WTC11 (cell line): ENCODE data around the gene LRRC34. TPM values are rescaled to one million over a fixed set of nuclear protein-coding genes. Genes with fewer than 3 reads are reported as not detected.

Experiments
- ATAC-seq: fragments of 200-7000 bp; cut with Tn5 transposase; 2 replicates; pipeline ENCODE4 v1.10.0; 2021; ENCODE audit warnings: mild to moderate bottlenecking, moderate library complexity
- CTCF ChIA-PET: fragments of 300-600 bp; sonication (Branson Sonifier 250); formaldehyde crosslinking; loops from one replicate; lab custom pipeline; 2021; ENCODE audit warnings: antibody characterized with exemption; lab: Charles Lee
- POLR2A ChIA-PET: fragments of 350-600 bp; sonication (Branson Sonifier 250); formaldehyde crosslinking; loops from one replicate; lab custom pipeline; 2021; ENCODE audit warnings: antibody characterized with exemption; lab: Charles Lee
- DNase-seq: peaks from one replicate; pipeline ENCODE4 v3.0.0; 2021; ENCODE audit warnings: low spot score
- H3K27ac Mint-ChIP-seq: 2 replicates; pipeline ENCODE4 v1.8.0; 2021; ENCODE audit warnings: mixed read lengths
- H3K27me3 Mint-ChIP-seq: 2 replicates; pipeline ENCODE4 v1.8.0; 2021; ENCODE audit warnings: low read depth, mild to moderate bottlenecking, moderate library complexity, mixed read lengths
- H3K36me3 Mint-ChIP-seq: 2 replicates; pipeline ENCODE4 v1.8.0; 2021; ENCODE audit warnings: mixed read lengths
- H3K4me1 Mint-ChIP-seq: 2 replicates; pipeline ENCODE4 v1.8.0; 2022; ENCODE audit warnings: mixed read lengths
- H3K4me3 Mint-ChIP-seq: 2 replicates; pipeline ENCODE4 v1.8.0; 2021; ENCODE audit warnings: mild to moderate bottlenecking, moderate library complexity, mixed read lengths
- H3K9me3 Mint-ChIP-seq: 2 replicates; pipeline ENCODE4 v1.8.0; 2021; ENCODE audit warnings: mixed read lengths
- CBFB ChIP-seq: sonication (generic); formaldehyde crosslinking; IDR thresholded peaks from 2 replicates; pipeline ENCODE4 v1.8.1; 2022; ENCODE audit warnings: mild to moderate bottlenecking, low read depth, missing genetic modification reagents
- ESRRA ChIP-seq: sonication (generic); formaldehyde crosslinking; IDR thresholded peaks from 2 replicates; pipeline ENCODE4 v1.8.1; 2022; ENCODE audit warnings: mild to moderate bottlenecking, missing genetic modification reagents, borderline replicate concordance
- GRHL2 ChIP-seq: fragments of 250-450 bp; sonication (Bioruptor Pico); IDR thresholded peaks from 2 replicates; pipeline ENCODE4 v1.8.0; 2022; ENCODE audit warnings: mild to moderate bottlenecking, moderate library complexity; ENCODE audit not compliant: insufficient replicate concordance, severe bottlenecking
- KAT7 ChIP-seq: sonication (generic); formaldehyde crosslinking; IDR thresholded peaks from 2 replicates; pipeline ENCODE4 v1.8.1; 2023; ENCODE audit warnings: missing genetic modification reagents, mild to moderate bottlenecking, borderline replicate concordance
- MXD4 ChIP-seq: fragments of 250-450 bp; sonication (Bioruptor Pico); IDR thresholded peaks from 2 replicates; pipeline ENCODE4 v1.8.0; 2021; ENCODE audit warnings: mild to moderate bottlenecking, moderate library complexity, borderline replicate concordance
- NFE2L1 ChIP-seq: sonication (generic); formaldehyde crosslinking; IDR thresholded peaks from 2 replicates; pipeline ENCODE4 v1.8.1; 2023; ENCODE audit warnings: missing genetic modification reagents
- RORB ChIP-seq: fragments of 250-450 bp; sonication (Bioruptor Pico); IDR thresholded peaks from 2 replicates; pipeline ENCODE4 v1.9.0; 2021; ENCODE audit warnings: mild to moderate bottlenecking
- SMAD3 ChIP-seq: sonication (generic); formaldehyde crosslinking; IDR thresholded peaks from 2 replicates; pipeline ENCODE4 v1.8.0; 2022; ENCODE audit warnings: missing genetic modification reagents, mild to moderate bottlenecking, borderline replicate concordance
- TEAD1 ChIP-seq: sonication (generic); formaldehyde crosslinking; IDR thresholded peaks from 2 replicates; pipeline ENCODE4 v1.8.0; 2022; ENCODE audit warnings: mild to moderate bottlenecking, missing genetic modification reagents
- ZBTB21 ChIP-seq: sonication (generic); formaldehyde crosslinking; IDR thresholded peaks from 2 replicates; pipeline ENCODE4 v1.8.1; 2023; ENCODE audit warnings: mild to moderate bottlenecking, missing genetic modification reagents, borderline replicate concordance
- ZNF121 ChIP-seq: sonication (generic); formaldehyde crosslinking; IDR thresholded peaks from 2 replicates; pipeline ENCODE4 v1.8.0; 2023; ENCODE audit warnings: missing genetic modification reagents
- ZNF416 ChIP-seq: fragments of 250-450 bp; sonication (Bioruptor Pico); IDR thresholded peaks from 2 replicates; pipeline ENCODE4 v1.9.0; 2021; ENCODE audit warnings: mild to moderate bottlenecking, inconsistent platforms
- total RNA-seq: library from RNA; stranded (reverse); gene quantifications from 3 replicates; pipeline ENCODE4 v1.2.3, GENCODE V29; 2021
- TF ChIP-seq, protein P1 (sequence below): sonication (generic); formaldehyde crosslinking; IDR thresholded peaks from 2 replicates; pipeline ENCODE4 v1.8.1; 2022; ENCODE audit warnings: low read depth, mild to moderate bottlenecking, moderate library complexity, missing genetic modification reagents, borderline replicate concordance
- TF ChIP-seq, protein P2 (sequence below): sonication (generic); formaldehyde crosslinking; conservative IDR thresholded peaks from 2 replicates; pipeline ENCODE4 v1.8.1; 2022; ENCODE audit warnings: mild to moderate bottlenecking, missing genetic modification reagents
- TF ChIP-seq, protein P3 (sequence below): sonication (generic); formaldehyde crosslinking; IDR thresholded peaks from 2 replicates; pipeline ENCODE4 v1.8.0; 2022; ENCODE audit warnings: mild to moderate bottlenecking, missing genetic modification reagents
- TF ChIP-seq, protein P4 (sequence below): fragments of 250-450 bp; sonication (Bioruptor Pico); IDR thresholded peaks from 2 replicates; pipeline ENCODE4 v2.1.2; 2022; ENCODE audit warnings: mild to moderate bottlenecking, moderate library complexity
- TF ChIP-seq, protein P5 (sequence below): fragments of 250-450 bp; sonication (Bioruptor Pico); IDR thresholded peaks from 2 replicates; pipeline ENCODE4 v1.8.0; 2021; ENCODE audit warnings: mild to moderate bottlenecking
- TF ChIP-seq, protein P6 (sequence below): sonication (generic); formaldehyde crosslinking; IDR thresholded peaks from 2 replicates; pipeline ENCODE4 v1.8.0; 2023; ENCODE audit warnings: mild to moderate bottlenecking, missing genetic modification reagents

The LRRC34 gene
- total RNA-seq, 1 experiment from 2014 or later, result 8.3 TPM

DNA sequence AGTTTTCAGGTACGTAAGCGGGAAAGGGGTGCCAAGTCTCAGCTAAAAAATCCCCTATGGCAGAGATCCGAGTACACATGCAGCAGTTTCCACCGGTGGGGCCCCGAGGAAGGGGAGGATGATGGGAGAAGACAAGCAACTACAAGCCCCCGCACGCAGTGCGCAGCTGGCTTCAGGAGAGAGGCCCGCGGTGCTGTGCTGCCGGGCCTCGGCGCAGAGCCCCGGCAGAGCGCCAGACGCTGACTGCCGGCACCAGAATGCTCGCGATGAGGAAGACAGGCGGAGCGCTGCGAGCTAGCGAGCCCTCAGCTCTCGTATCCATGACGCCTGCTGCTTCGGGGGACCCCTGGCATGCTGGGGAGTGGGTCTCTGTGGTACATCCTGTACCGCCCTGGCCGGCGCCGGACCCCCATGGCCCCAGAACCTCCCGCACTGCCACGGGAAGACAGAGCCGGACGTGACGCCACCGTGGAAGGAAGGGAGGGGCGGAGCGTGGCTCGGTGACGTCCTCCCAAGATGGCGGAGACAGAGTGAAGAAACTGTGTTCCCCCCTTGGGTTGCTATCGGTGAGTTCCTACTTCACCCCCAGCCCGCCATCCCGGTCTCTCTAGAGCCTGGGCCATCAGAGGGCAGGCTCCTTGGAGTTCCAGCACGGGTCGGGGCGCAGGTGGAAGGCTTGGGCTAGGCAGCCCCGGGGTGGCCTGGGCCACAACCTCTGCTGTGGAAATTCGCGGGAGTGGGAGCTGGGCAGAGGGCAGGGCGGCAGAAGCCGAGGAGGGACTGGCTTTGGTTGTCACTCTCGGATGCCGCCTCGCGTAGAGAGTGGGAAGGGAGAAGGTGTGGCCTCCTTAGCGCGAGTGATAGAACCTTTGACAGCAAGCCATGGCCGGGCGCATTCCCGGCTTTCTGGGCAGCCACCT, 39.5 kb downstream of the LRRC34 start, which contains the start of gene MYNN (continued):
- TF ChIP-seq, protein P1, sequence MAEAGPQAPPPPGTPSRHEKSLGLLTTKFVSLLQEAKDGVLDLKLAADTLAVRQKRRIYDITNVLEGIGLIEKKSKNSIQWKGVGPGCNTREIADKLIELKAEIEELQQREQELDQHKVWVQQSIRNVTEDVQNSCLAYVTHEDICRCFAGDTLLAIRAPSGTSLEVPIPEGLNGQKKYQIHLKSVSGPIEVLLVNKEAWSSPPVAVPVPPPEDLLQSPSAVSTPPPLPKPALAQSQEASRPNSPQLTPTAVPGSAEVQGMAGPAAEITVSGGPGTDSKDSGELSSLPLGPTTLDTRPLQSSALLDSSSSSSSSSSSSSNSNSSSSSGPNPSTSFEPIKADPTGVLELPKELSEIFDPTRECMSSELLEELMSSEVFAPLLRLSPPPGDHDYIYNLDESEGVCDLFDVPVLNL (CRISPR knock-in tag), result no peak

DNA sequence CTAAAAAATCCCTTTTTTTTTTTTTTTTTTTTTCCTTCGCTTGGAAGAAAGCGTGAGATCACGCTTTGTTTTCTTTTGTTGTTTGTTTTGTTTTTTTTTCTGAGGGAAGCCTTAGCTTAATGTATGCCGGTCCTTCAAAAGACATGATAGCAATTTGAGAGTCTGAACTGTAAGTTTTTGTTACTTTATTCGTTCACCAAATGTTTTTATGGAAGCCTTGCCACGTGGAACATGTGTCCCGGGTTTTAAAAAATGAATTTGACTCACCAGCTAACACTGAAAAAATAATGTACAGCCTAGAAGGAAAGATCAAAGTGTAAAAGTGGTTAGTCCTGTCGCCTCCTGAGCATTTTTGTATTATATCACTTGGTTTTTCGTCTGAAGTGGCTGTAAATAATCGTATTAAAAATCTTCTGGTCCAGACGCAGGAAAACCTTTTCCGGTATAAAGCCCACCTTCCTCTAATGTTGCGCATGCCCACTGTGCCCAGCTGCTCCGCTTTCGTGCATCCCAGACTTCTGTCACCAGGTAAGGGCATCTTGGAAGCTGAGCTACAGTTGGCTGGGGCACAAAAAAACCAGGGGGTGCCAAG, 40.3 kb downstream of the LRRC34 start:
- peaks cover 21% of the 10 kb centered on the region for H3K36me3 Mint-ChIP-seq
- no peaks in the 10 kb centered on the region for H3K9me3 Mint-ChIP-seq
- peak overlapping the region; percentile 98 for H3K4me3 Mint-ChIP-seq
- ChIA-PET POLR2A (interaction anchor here (0.6 to 1.3 kb wide), 3 partner anchors 8 to 245 kb away, joined by 5 to 12 read pairs (median 5); partner anchors contain the start of genes SEC62 and TERC), CTCF (interaction anchor here (0.6 to 0.9 kb wide), 2 partner anchors 40 to 709 kb away, joined by 3 to 4 read pairs; partner anchors contain the start of genes LRRC34 and LRRIQ4)
- H3K4me1 Mint-ChIP-seq, result peaks cover 35% of the 10 kb centered on the region
- peak; percentile 63 for DNase-seq
- TF ChIP-seq GRHL2 (no peak), ESRRA (no peak), SMAD3 (CRISPR knock-in tag) (no peak), ZNF121 (CRISPR knock-in tag) (no peak), KAT7 (CRISPR knock-in tag) (no peak), ZNF416 (CRISPR knock-in tag) (no peak), TEAD1 (CRISPR knock-in tag) (no peak; the same call in 1 of the 2 replicates), RORB (CRISPR knock-in tag) (no peak), CBFB (CRISPR knock-in tag) (no peak), MXD4 (CRISPR knock-in tag) (no peak), NFE2L1 (CRISPR knock-in tag) (no peak), ZBTB21 (no peak)
- TF ChIP-seq, protein P2, sequence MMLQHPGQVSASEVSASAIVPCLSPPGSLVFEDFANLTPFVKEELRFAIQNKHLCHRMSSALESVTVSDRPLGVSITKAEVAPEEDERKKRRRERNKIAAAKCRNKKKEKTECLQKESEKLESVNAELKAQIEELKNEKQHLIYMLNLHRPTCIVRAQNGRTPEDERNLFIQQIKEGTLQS, result no peak
- TF ChIP-seq, protein P3, sequence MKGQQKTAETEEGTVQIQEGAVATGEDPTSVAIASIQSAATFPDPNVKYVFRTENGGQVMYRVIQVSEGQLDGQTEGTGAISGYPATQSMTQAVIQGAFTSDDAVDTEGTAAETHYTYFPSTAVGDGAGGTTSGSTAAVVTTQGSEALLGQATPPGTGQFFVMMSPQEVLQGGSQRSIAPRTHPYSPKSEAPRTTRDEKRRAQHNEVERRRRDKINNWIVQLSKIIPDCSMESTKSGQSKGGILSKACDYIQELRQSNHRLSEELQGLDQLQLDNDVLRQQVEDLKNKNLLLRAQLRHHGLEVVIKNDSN (CRISPR knock-in tag), result no peak
- TF ChIP-seq, protein P4, sequence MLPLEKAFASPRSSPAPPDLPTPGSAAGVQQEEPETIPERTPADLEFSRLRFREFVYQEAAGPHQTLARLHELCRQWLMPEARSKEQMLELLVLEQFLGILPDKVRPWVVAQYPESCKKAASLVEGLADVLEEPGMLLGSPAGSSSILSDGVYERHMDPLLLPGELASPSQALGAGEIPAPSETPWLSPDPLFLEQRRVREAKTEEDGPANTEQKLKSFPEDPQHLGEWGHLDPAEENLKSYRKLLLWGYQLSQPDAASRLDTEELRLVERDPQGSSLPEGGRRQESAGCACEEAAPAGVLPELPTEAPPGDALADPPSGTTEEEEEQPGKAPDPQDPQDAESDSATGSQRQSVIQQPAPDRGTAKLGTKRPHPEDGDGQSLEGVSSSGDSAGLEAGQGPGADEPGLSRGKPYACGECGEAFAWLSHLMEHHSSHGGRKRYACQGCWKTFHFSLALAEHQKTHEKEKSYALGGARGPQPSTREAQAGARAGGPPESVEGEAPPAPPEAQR (CRISPR knock-in tag), result no peak
- TF ChIP-seq, protein P5, sequence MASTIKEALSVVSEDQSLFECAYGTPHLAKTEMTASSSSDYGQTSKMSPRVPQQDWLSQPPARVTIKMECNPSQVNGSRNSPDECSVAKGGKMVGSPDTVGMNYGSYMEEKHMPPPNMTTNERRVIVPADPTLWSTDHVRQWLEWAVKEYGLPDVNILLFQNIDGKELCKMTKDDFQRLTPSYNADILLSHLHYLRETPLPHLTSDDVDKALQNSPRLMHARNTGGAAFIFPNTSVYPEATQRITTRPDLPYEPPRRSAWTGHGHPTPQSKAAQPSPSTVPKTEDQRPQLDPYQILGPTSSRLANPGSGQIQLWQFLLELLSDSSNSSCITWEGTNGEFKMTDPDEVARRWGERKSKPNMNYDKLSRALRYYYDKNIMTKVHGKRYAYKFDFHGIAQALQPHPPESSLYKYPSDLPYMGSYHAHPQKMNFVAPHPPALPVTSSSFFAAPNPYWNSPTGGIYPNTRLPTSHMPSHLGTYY (CRISPR knock-in tag), result no peak
- TF ChIP-seq, protein P6, sequence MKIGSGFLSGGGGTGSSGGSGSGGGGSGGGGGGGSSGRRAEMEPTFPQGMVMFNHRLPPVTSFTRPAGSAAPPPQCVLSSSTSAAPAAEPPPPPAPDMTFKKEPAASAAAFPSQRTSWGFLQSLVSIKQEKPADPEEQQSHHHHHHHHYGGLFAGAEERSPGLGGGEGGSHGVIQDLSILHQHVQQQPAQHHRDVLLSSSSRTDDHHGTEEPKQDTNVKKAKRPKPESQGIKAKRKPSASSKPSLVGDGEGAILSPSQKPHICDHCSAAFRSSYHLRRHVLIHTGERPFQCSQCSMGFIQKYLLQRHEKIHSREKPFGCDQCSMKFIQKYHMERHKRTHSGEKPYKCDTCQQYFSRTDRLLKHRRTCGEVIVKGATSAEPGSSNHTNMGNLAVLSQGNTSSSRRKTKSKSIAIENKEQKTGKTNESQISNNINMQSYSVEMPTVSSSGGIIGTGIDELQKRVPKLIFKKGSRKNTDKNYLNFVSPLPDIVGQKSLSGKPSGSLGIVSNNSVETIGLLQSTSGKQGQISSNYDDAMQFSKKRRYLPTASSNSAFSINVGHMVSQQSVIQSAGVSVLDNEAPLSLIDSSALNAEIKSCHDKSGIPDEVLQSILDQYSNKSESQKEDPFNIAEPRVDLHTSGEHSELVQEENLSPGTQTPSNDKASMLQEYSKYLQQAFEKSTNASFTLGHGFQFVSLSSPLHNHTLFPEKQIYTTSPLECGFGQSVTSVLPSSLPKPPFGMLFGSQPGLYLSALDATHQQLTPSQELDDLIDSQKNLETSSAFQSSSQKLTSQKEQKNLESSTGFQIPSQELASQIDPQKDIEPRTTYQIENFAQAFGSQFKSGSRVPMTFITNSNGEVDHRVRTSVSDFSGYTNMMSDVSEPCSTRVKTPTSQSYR (CRISPR knock-in tag), result no peak
- TF ChIP-seq, all 79 proteins: peak for 0
- ATAC-seq, result peak; percentile 40
- Mint-ChIP-seq H3K27me3 (no peaks in the 10 kb centered on the region; the same call in 1 of the 2 replicates), H3K27ac (peak overlapping the region; percentile 100)
